ENCODE measurements around the gene TFPT. TPM values are rescaled to one million over a fixed set of nuclear protein-coding genes. Genes with fewer than 3 reads are reported as not detected.
A peak's percentile ranks its signal among the peaks of the same experiment; 100 is the strongest.

TFPT gene
- total and polyA plus RNA-seq, 2 of the 4 experiments (the other 2 are of a cell fraction), result 7.9 to 17.1 TPM

GRCh38 chr19:54115109-54116063 lies at the start of gene TFPT, which contains the start of gene PRPF31 (continued):
- TF ChIP-seq ELK1 (IDR thresholded peaks at IDR 0.05; ENCODE audit: borderline replicate concordance, low read depth, low read length), result no peak
- peak; percentile 75; the same call in 1 of the 2 replicates for TF ChIP-seq MAZ (IDR thresholded peaks at IDR 0.05; ENCODE audit: borderline replicate concordance, low read depth, low read length)
- no peak for TF ChIP-seq RCOR1 (IDR thresholded peaks at IDR 0.05; ENCODE audit: insufficient replicate concordance, low read length)
- no peak for TF ChIP-seq RAD21 (IDR thresholded peaks at IDR 0.05; ENCODE audit: low read length)
- no peak for TF ChIP-seq CHD1 (IDR thresholded peaks at IDR 0.05; ENCODE audit: low read depth, low read length)
- TF ChIP-seq CEBPB (IDR thresholded peaks at IDR 0.05; ENCODE audit: low read depth, low read length), result no peak
- TF ChIP-seq FOS (IDR thresholded peaks at IDR 0.05; ENCODE audit: low read depth, low read length), result peak; percentile 58; the same call in 1 of the 2 replicates

Data from IMR-90 (cell line).